Measurements from ENCODE around the gene DOK1.

The DOK1 gene

DNA sequence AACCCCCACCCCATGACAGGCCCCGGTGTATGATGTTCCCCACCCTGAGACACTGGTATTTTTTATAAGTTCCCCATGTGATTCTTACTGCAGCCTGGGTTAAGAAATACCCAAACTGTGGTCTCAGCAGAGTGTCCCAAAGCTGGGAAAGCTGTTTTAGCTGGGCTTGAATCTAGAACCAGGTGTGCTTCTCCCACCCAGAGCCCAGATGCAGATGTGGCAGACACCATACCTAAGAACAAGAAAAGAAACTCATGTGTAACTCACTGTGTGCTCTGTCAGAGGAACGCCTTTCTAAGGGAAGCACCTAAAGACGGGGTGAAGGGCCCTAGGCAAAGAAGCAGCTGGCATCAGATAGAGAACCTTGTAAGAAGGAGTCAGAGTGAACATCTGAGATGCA lies 23.9 kb downstream of the DOK1 start:
- DNase-seq (ENCODE audit: extremely low read depth, insufficient read length): no peak
- H3K4me3 ChIP-seq (replicated peaks; ENCODE audit: low read depth, low read length): no peak overlapping the region
- no peaks in the 10 kb centered on the region for H3K36me3 ChIP-seq (ENCODE audit: control insufficient read depth, insufficient read depth, low read length)
- TF ChIP-seq, protein P1, sequence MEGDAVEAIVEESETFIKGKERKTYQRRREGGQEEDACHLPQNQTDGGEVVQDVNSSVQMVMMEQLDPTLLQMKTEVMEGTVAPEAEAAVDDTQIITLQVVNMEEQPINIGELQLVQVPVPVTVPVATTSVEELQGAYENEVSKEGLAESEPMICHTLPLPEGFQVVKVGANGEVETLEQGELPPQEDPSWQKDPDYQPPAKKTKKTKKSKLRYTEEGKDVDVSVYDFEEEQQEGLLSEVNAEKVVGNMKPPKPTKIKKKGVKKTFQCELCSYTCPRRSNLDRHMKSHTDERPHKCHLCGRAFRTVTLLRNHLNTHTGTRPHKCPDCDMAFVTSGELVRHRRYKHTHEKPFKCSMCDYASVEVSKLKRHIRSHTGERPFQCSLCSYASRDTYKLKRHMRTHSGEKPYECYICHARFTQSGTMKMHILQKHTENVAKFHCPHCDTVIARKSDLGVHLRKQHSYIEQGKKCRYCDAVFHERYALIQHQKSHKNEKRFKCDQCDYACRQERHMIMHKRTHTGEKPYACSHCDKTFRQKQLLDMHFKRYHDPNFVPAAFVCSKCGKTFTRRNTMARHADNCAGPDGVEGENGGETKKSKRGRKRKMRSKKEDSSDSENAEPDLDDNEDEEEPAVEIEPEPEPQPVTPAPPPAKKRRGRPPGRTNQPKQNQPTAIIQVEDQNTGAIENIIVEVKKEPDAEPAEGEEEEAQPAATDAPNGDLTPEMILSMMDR (IDR thresholded peaks at IDR 0.05; ENCODE audit: insufficient read depth, low read length, poor library complexity, severe bottlenecking): no peak
- H3K27me3 ChIP-seq (replicated peaks; ENCODE audit: control insufficient read depth, insufficient read depth, low read length): no peaks in the 10 kb centered on the region

DNA sequence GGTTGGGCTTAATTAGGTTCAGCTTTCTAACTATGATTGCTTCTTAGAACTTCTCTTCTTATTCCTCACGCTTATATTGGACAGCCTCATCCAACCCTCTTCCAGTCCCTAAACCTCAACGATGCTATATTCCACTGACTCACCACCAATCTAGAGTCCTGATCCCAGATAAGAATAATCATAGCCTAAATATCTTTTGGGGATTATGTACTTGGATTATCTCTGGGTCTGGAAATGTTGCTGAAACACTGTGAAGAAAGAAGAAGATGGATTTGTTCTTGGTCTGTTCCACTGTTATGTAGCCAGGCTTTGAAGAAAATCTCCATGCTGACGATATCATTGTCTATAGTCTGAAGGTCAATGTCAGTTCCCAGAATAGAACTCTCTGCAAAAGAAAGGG lies 26.9 kb downstream of the DOK1 start:
- no peak overlapping the region for H3K4me3 ChIP-seq (replicated peaks; ENCODE audit: low read depth, low read length)
- no peaks in the 10 kb centered on the region for H3K36me3 ChIP-seq (ENCODE audit: control insufficient read depth, insufficient read depth, low read length)
- no peak for DNase-seq (ENCODE audit: extremely low read depth, insufficient read length)
- H3K27me3 ChIP-seq (replicated peaks; ENCODE audit: control insufficient read depth, insufficient read depth, low read length): no peaks in the 10 kb centered on the region
- TF ChIP-seq, protein P1 (IDR thresholded peaks at IDR 0.05; ENCODE audit: insufficient read depth, low read length, poor library complexity, severe bottlenecking): no peak

DNA sequence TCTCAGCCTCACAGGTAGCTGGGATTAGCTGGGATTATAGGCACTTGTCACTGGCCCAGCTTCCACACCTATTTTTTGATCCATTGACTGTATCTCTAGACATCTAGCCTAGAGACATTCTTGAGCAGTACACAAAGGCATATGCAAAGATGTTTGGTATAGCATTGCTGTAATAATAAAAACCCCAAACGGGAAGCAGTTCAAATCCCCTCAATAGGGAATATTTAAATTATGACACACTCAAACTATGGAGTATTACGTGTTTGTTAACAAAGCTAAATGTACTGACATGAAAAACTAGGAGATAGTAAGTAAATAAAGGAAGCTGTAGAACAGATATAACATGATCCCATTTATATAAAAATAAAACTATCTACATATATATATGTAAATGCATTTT lies 27.7 kb downstream of the DOK1 start:
- DNase-seq (ENCODE audit: extremely low read depth, insufficient read length): no peak
- Histone ChIP-seq H3K36me3 (ENCODE audit: control insufficient read depth, insufficient read depth, low read length) (no peaks in the 10 kb centered on the region), H3K4me3 (replicated peaks; ENCODE audit: low read depth, low read length) (no peak overlapping the region), H3K27me3 (replicated peaks; ENCODE audit: control insufficient read depth, insufficient read depth, low read length) (no peaks in the 10 kb centered on the region)
- TF ChIP-seq, protein P1 (IDR thresholded peaks at IDR 0.05; ENCODE audit: insufficient read depth, low read length, poor library complexity, severe bottlenecking): no peak

DNA sequence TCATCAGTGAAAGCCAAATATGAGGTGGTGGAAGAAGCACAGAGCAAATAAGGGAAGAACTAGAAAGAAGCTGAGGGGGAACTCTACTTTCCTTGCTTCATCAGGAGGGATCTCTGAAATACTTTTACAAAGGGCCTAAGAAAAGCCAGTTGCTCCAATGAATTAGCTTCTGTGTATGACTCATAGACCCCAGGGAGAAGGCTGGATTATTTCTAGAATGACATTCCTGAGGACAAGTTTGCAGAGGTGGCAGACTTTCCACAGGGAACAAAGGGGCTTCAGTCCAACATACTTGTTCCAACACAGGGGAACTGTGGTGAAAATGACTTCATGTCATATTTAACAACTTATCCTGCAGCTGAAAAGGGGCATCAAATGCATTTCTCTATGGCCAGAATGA lies 29.0 kb downstream of the DOK1 start:
- no peak overlapping the region for H3K4me3 ChIP-seq (replicated peaks; ENCODE audit: low read depth, low read length)
- no peaks in the 10 kb centered on the region for H3K36me3 ChIP-seq (ENCODE audit: control insufficient read depth, insufficient read depth, low read length)
- TF ChIP-seq, protein P1 (IDR thresholded peaks at IDR 0.05; ENCODE audit: insufficient read depth, low read length, poor library complexity, severe bottlenecking): no peak
- H3K27me3 ChIP-seq (replicated peaks; ENCODE audit: control insufficient read depth, insufficient read depth, low read length): no peaks in the 10 kb centered on the region
- DNase-seq (ENCODE audit: extremely low read depth, insufficient read length): no peak

DNA sequence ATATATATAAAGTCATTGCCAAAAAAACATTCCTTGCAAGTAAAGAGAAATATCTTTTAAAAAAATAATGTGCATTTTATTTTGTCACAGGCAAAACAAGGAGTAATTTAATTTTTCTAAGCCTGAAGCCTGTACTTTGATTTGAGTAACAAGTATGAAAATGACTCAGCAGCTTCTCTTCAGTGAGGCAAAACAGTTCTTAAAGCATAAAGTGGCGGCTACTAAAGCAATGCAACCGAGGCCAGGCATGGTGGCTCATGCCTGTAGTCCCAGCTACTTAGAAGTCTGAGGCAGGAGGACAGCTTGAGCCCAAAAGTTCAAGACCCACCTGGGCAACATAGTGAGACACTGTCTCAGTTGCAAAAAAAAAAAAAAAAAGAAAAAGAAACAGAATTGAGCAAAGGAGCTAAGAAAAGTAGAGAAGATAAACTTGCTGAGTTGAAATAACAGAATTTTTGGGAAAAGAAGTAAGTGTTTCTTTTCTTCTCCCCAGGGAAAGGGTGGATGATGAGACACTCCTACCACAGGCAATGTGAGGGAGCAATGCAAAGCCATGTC lies 29.6 kb downstream of the DOK1 start:
- Histone ChIP-seq H3K36me3 (ENCODE audit: control insufficient read depth, insufficient read depth, low read length) (no peaks in the 10 kb centered on the region), H3K27me3 (replicated peaks; ENCODE audit: control insufficient read depth, insufficient read depth, low read length) (no peaks in the 10 kb centered on the region), H3K4me3 (replicated peaks; ENCODE audit: low read depth, low read length) (no peak overlapping the region)
- TF ChIP-seq, protein P1 (IDR thresholded peaks at IDR 0.05; ENCODE audit: insufficient read depth, low read length, poor library complexity, severe bottlenecking): no peak
- DNase-seq (ENCODE audit: extremely low read depth, insufficient read length): peak; percentile 57
